H7 (cell line): ENCODE results near the gene SV2A. TPM values are rescaled to one million over a fixed set of nuclear protein-coding genes. Genes with fewer than 3 reads are reported as not detected.
A peak's percentile ranks its signal among the peaks of the same experiment; 100 is the strongest.
"Not testable (repeated sequence)": the region's sequence is repeated elsewhere in the genome, so short reads cannot be mapped to it uniquely, and the experiment has no call there.

Source experiments
- DNase-seq: peaks from one replicate; pipeline ENCODE4 v3.0.0; 2012
- H3K27me3 ChIP-seq: 2 replicates; pipeline ENCODE4 v1.6.0; 2011; ENCODE audit warnings: mild to moderate bottlenecking, low read length; ENCODE audit not compliant: control insufficient read depth, insufficient read depth
- H3K36me3 ChIP-seq: replicated peaks from 2 replicates; pipeline ENCODE4 v1.5.1; 2011; ENCODE audit warnings: low read length; ENCODE audit not compliant: control insufficient read depth, insufficient read depth
- H3K4me3 ChIP-seq: 2 replicates; pipeline ENCODE4 v1.5.1; 2011; ENCODE audit warnings: low read depth, mild to moderate bottlenecking, control low read depth, low read length, moderate library complexity; ENCODE audit not compliant: insufficient read depth
- total RNA-seq: library from RNA; depleted of rRNA; stranded (reverse); fragments of >200 nt; shearing (Covaris generic); gene quantifications from 2 replicates; pipeline ENCODE4 v1.2.3, GENCODE V29; 2014

SV2A gene
- total RNA-seq, 1 experiment from 2014 or later = 42.3 TPM

GRCh38 chr1:149923626-149924025, 6.0 kb upstream of the SV2A start:
- Histone ChIP-seq H3K27me3 (no peaks in the 10 kb centered on the region), H3K36me3 (peaks cover 27% of the 10 kb centered on the region), H3K4me3 (no peak overlapping the region)
- no peak for DNase-seq

- peak; percentile 43 for DNase-seq
Measured at GRCh38 chr1:149916898-149917252, 769 bp downstream of the SV2A start.

GRCh38 chr1:149916193-149916897, 1.3 kb downstream of the SV2A start:
- DNase-seq = no peak
- peak overlapping the region; percentile 84 for H3K4me3 ChIP-seq
- H3K36me3 ChIP-seq = peaks cover 4% of the 10 kb centered on the region
- H3K27me3 ChIP-seq = peaks cover 2% of the 10 kb centered on the region

More at GRCh38 chr1:149916898-149917252, 769 bp downstream of the SV2A start:
- peak overlapping the region; percentile 84 for H3K4me3 ChIP-seq
- H3K36me3 ChIP-seq = peaks cover 3% of the 10 kb centered on the region; the same call in 1 of the 2 replicates
- peaks cover 2% of the 10 kb centered on the region for H3K27me3 ChIP-seq

GRCh38 chr1:149915429-149916192, 2.0 kb downstream of the SV2A start:
- peaks cover 4% of the 10 kb centered on the region for H3K36me3 ChIP-seq
- peaks cover 2% of the 10 kb centered on the region for H3K27me3 ChIP-seq
- DNase-seq = no peak
- no peak overlapping the region for H3K4me3 ChIP-seq

- peaks cover 2% of the 10 kb centered on the region for H3K27me3 ChIP-seq
- H3K36me3 ChIP-seq = peaks cover 4% of the 10 kb centered on the region
- H3K4me3 ChIP-seq = no peak overlapping the region
- DNase-seq = no peak
Measured at GRCh38 chr1:149914545-149914944, 3.1 kb downstream of the SV2A start.

GRCh38 chr1:149906570-149907075, 11.0 kb downstream of the SV2A start:
- H3K4me3 ChIP-seq = no peak overlapping the region
- no peaks in the 10 kb centered on the region for H3K27me3 ChIP-seq
- H3K36me3 ChIP-seq = peaks cover 3% of the 10 kb centered on the region
- no peak for DNase-seq

- peak; percentile 69 for DNase-seq
Measured at GRCh38 chr1:149903836-149904491, 13.7 kb downstream of the SV2A start.

GRCh38 chr1:149899460-149900284, 18.0 kb downstream of the SV2A start, which contains the start of gene BOLA1:
TSS of gene BOLA1 (plus strand) at chr1:149899568. CDS start at chr1:149900060, 492 bp downstream.
- H3K36me3 ChIP-seq = no peaks in the 10 kb centered on the region; the same call in 1 of the 2 replicates
- peak within 1 kb of the TSS; percentile 58 for H3K4me3 ChIP-seq
- H3K27me3 ChIP-seq = peaks cover 2% of the 10 kb centered on the region; the same call in 1 of the 2 replicates
- peak; percentile 95 for DNase-seq

More at GRCh38 chr1:149903836-149904491, 13.7 kb downstream of the SV2A start:
- no peak overlapping the region for H3K4me3 ChIP-seq
- H3K27me3 ChIP-seq = peaks cover 2% of the 10 kb centered on the region; the same call in 1 of the 2 replicates
- peaks cover 2% of the 10 kb centered on the region for H3K36me3 ChIP-seq

GRCh38 chr1:149896575-149896974, 21.1 kb downstream of the SV2A start:
- no peaks in the 10 kb centered on the region for H3K36me3 ChIP-seq
- no peak overlapping the region for H3K4me3 ChIP-seq
- no peak for DNase-seq
- H3K27me3 ChIP-seq = peaks cover 2% of the 10 kb centered on the region; the same call in 1 of the 2 replicates

- H3K27me3 ChIP-seq = no peaks in the 10 kb centered on the region
- H3K4me3 ChIP-seq = peak overlapping the region; percentile 57
- H3K36me3 ChIP-seq = no peaks in the 10 kb centered on the region
- no peak for DNase-seq
Measured at GRCh38 chr1:149888999-149889289, 28.7 kb downstream of the SV2A start.

- peak; percentile 86 for DNase-seq
- H3K4me3 ChIP-seq = peak overlapping the region; percentile 57
- H3K36me3 ChIP-seq = no peaks in the 10 kb centered on the region
- no peaks in the 10 kb centered on the region for H3K27me3 ChIP-seq
Measured at GRCh38 chr1:149888247-149888998, 29.2 kb downstream of the SV2A start.

GRCh38 chr1:149887456-149888246, 30.0 kb downstream of the SV2A start:
- no peaks in the 10 kb centered on the region for H3K36me3 ChIP-seq
- H3K4me3 ChIP-seq = peak overlapping the region; percentile 86
- DNase-seq = peak; percentile 90
- H3K27me3 ChIP-seq = no peaks in the 10 kb centered on the region

- not testable (repeated sequence) for H3K36me3 ChIP-seq, H3K27me3 ChIP-seq, DNase-seq
- peak overlapping the region; percentile 86 for H3K4me3 ChIP-seq
Measured at GRCh38 chr1:149887196-149887455, 30.5 kb downstream of the SV2A start.
